Heart right ventricle (tissue), 16 donors: ENCODE measurements around the gene KIAA1671. TPM values are rescaled to one million over a fixed set of nuclear protein-coding genes. Genes with fewer than 3 reads are reported as not detected.
"Not testable (repeated sequence)": the region's sequence is repeated elsewhere in the genome, so short reads cannot be mapped to it uniquely, and the experiment has no call there.

Experiments
- ATAC-seq, 8 donors: fragments of 200-7000 bp; cut with Tn5 transposase; one replicate each; pipeline ENCODE4 v1.9.1; 2020; ENCODE audit warnings: mild to moderate bottlenecking in 8 of 8, moderate library complexity in 8 of 8, moderate number of reproducible peaks in 1 of 8
- DNase-seq, 2 donors: peaks; one replicate each; pipeline ENCODE4 v3.0.0-alpha.2; 2020
- H3K27ac ChIP-seq, 10 donors: fragments of 200-600 bp; sonication (generic) in 2 of 10; one replicate each; pipeline versions ENCODE4 v1.5.0 to v1.8.0; 2020 to 2022; ENCODE audit warnings: mild to moderate bottlenecking in 3 of 10
- H3K27me3 ChIP-seq, 7 donors: fragments of 200-600 bp; one replicate each; pipeline ENCODE4 v1.8.0; 2021 to 2022; ENCODE audit warnings: mild to moderate bottlenecking in 2 of 7
- H3K36me3 ChIP-seq, 9 donors: fragments of 200-600 bp; sonication (generic) in 1 of 9; one replicate each; pipeline versions ENCODE4 v1.5.0 to v1.8.0; 2020 to 2022; ENCODE audit warnings: mild to moderate bottlenecking in 2 of 9
- H3K4me1 ChIP-seq, 9 donors: fragments of 200-600 bp; sonication (generic) in 1 of 9; one replicate each; pipeline versions ENCODE4 v1.5.0 to v1.8.0; 2020 to 2022; ENCODE audit warnings: mild to moderate bottlenecking in 4 of 9
- H3K4me3 ChIP-seq, 10 donors: fragments of 200-600 bp; sonication (generic) in 2 of 10; one replicate each; pipeline versions ENCODE4 v1.5.0 to v1.8.0; 2020 to 2022; ENCODE audit warnings: mild to moderate bottlenecking in 7 of 10, moderate library complexity in 2 of 10
- H3K9me3 ChIP-seq, 11 donors: fragments of 200-600 bp in 10 of 11; sonication (generic) in 2 of 11; one replicate each; pipeline versions ENCODE4 v1.5.0 to v1.8.0; 2013 to 2022; ENCODE audit warnings: mild to moderate bottlenecking in 2 of 11, control low read depth in 1 of 11, moderate library complexity in 1 of 11
- CTCF ChIP-seq, 9 donors: fragments of 200-600 bp; sonication (generic) in 2 of 9; IDR thresholded peaks; one replicate each; pipeline versions ENCODE4 v1.5.0 to v1.8.0; 2021 to 2022; ENCODE audit warnings: antibody characterized with exemption in 9 of 9, mild to moderate bottlenecking in 5 of 9, moderate library complexity in 1 of 9
- WGBS, 2 donors: extraction: QIAGEN DNeasy Blood & Tissue Kit; methylation state at CpG; one replicate each; pipeline ENCODE4 v1.1.7; 2013; ENCODE audit warnings: inconsistent platforms in 1 of 2; 5-methylcytosine and 5-hydroxymethylcytosine counted together
- intact Hi-C, 10 donors: fragments of 100-400 bp; cut with DNase I; formaldehyde crosslinking; loops; one replicate each; pipeline versions ENCODE4 v1.11.1 to v1.14.2; 2022
- polyA plus RNA-seq, 2 donors: library from polyadenylated mRNA; stranded (reverse); fragments of 200-250 nt; gene quantifications; one replicate each; pipeline ENCODE4 v1.2.3, GENCODE V29; 2013
- total RNA-seq, 10 donors: library from RNA; stranded (reverse); fragmentation: NEBNext Ultra II Directional in 3 of 10; extraction: Animal tissue kit (Norgen Biotek cat#: 25700) in 3 of 10; gene quantifications; one replicate each; pipeline versions ENCODE4 v1.2.1 to v1.2.4, GENCODE V29; 2021 to 2023
- donor health status: Arrhythmogenic right ventricular cardiomyopathy.
- donor health status: ischemic (EF 13 %, LVEDD 7.1; RV severe dilation, severe dysfunction).
- donor health status: healthy with polysubstance abuse.
- donor health status: DM: no; HTN: yes; CAD: no.
- donor health status: DM: no; HTN: no; CAD: no.
- donor health status: ischemic (EF 25% LVEDD 6.9; RV normal size, moderate dysfunction).
- donor health status: ischemic (EF 25% LVEDD 5.7; RV mildly dilated, moderate dysfunction).
- donor health status: healthy.
- donor health status: DM: yes; HTN: yes; CAD: no.
- donor health status: Ischemic cardiomyopathy.
- donor health status: ischemic (EF 35%, LVEDD 5.7; RV mildly dilated, moderate dysfunction).
- donor health status: nonischemic (EF 11% LVEDD 7.7; RV severe dilation, severe dysfunction).
- donor health status: DM: yes; HTN: yes; CAD: no.
- donor health status: PGD.
- donor health status: ischemic (EF 29% LVEDD 5.4; RV normal size, mild dysfunction).
- donor health status: nonischemic (EF 23%, LVEDD 6.1; RV moderate dilation, normal function).

Gene KIAA1671
- total and polyA plus RNA-seq, 12 donors = 2.9 to 26.2 (median 13.7) TPM

- peaks cover 0 to 94% (median 17%) of the 10 kb centered on the region in 9 donors for H3K36me3 ChIP-seq
- intact Hi-C loops = loop anchor here in 3 of 10 donors (10.0 kb wide), 2 partner anchors 62 to 92 kb away; no protein-coding TSS in a partner anchor
Measured at GRCh38 chr22:25177226-25177625, 224.7 kb downstream of the KIAA1671 start.

DNA sequence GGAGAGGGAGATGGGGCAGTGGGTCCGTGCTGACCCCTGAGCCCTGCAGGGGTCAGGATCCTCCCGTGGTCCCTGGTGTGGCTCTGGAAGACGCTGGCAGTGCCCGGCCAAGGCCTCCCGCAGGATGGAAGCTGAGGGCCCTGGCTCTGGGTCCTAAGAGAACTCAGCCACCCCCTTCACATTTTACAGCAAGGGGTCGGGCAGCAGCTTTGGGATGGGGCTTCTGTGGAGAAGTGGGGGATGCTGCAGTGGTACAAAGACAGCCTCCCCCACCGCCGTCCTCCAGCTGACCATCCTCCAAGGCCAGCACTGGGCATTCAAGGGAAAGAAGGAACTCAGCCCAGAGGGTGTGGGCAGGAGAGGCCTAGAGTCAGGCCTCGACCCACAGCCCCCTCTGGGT is 225.4 kb downstream of the KIAA1671 start:
- ATAC-seq (no peak), DNase-seq (no peak)
- peaks cover 0 to 12% (median 3%) of the 10 kb centered on the region in 11 donors for H3K9me3 ChIP-seq
- TF ChIP-seq CTCF (IDR thresholded peaks at IDR 0.05) = no peak
- H3K4me3 ChIP-seq = no peak overlapping the region
- H3K4me1 ChIP-seq = no peaks in the 10 kb centered on the region
- intact Hi-C loops = loop anchor here in 3 of 10 donors (10.0 kb wide), 2 partner anchors 63 to 93 kb away; no protein-coding TSS in a partner anchor
- H3K36me3 ChIP-seq = peaks cover 0 to 94% (median 17%) of the 10 kb centered on the region in 9 donors
- H3K27me3 ChIP-seq = no peaks in the 10 kb centered on the region
- H3K27ac ChIP-seq = no peak overlapping the region
- WGBS, 2 donors = 93 to 94% methylated on average over 9 of the region's 9 CpGs

More at GRCh38 chr22:25177226-25177625, 224.7 kb downstream of the KIAA1671 start:
- Histone ChIP-seq H3K9me3 (peaks cover 0 to 12% (median 3%) of the 10 kb centered on the region in 11 donors), H3K27ac (no peak overlapping the region), H3K4me1 (no peaks in the 10 kb centered on the region), H3K4me3 (no peak overlapping the region), H3K27me3 (no peaks in the 10 kb centered on the region)
- TF ChIP-seq CTCF (IDR thresholded peaks at IDR 0.05) = no peak
- no peak for ATAC-seq
- 91 to 94% methylated on average over 13 of the region's 13 CpGs for WGBS, 2 donors
- DNase-seq = no peak

GRCh38 chr22:25178348-25178747 is 225.8 kb downstream of the KIAA1671 start:
- ATAC-seq = peak in 5 of 8 donors; percentile 33 to 65 (median 42)
- H3K27me3 ChIP-seq, DNase-seq, H3K4me1 ChIP-seq: not testable (repeated sequence)
- Histone ChIP-seq H3K36me3 (peaks cover 0 to 92% (median 17%) of the 10 kb centered on the region in 9 donors), H3K27ac (peak overlapping the region in 1 of 10 donors; percentile 44), H3K4me3 (peak overlapping the region in 1 of 10 donors; percentile 17), H3K9me3 (peaks cover 0 to 12% (median 3%) of the 10 kb centered on the region in 11 donors)
- intact Hi-C loops = loop anchor here in 3 of 10 donors (10.0 kb wide), 2 partner anchors 64 to 94 kb away; no protein-coding TSS in a partner anchor
- WGBS, 2 donors = 83 to 90% methylated on average over 6 of the region's 6 CpGs

DNA sequence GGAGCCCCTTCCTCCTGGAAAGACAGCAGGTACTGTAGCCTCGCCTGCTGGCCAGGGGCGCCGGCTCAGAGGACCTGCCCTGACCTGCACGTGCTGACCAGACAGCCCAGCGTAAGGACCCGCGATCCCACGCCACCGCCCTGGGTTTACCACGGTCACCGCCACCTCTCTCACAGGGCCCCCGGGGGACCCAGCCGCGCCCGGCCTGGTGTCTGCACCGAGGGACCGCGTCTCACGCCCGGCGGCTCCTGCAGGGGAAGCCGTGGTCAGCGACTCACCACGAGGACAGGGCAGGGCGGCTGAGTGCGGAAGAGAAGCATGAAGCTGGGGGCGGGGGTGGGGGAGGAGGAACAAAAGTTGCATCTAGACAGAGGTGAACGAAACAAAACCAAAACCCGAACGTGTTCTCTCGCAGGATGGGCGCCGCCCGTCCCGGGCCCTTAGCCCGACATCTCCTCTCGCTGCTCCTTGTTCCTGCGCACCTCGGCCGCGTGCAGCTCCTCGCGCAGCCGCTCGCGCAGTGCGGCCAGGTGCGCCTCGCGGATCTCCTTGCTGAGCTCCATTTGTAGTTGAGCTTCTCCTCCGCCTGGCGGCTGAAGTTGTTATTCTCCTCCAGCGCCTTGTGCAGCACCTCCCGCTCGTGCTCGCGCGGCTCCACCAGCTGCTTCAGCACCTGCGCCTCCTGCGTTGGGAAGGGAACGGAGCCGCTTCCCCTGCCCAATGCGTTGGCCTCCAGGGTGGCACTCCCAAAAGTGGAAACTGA is 226.5 kb downstream of the KIAA1671 start:
- Histone ChIP-seq H3K9me3 (peaks cover 0 to 12% (median 3%) of the 10 kb centered on the region in 11 donors), H3K36me3 (peaks cover 0 to 92% (median 13%) of the 10 kb centered on the region in 9 donors), H3K4me3 (peak overlapping the region in 1 of 10 donors; percentile 30)
- H3K4me1 ChIP-seq, DNase-seq, H3K27ac ChIP-seq, H3K27me3 ChIP-seq: not testable (repeated sequence)
- peak in 7 of 8 donors; percentile 23 to 75 (median 57) for ATAC-seq
- 57 to 73% methylated on average over 40 to 49 of the region's 63 CpGs for WGBS, 2 donors
- intact Hi-C loops = loop anchor here in 3 of 10 donors (10.0 kb wide), 2 partner anchors 64 to 94 kb away; no protein-coding TSS in a partner anchor
